ENCODE data around the gene PDCD1.
"Not testable (repeated sequence)": the region's sequence is repeated elsewhere in the genome, so short reads cannot be mapped to it uniquely, and the experiment has no call there.

Gene PDCD1

DNA sequence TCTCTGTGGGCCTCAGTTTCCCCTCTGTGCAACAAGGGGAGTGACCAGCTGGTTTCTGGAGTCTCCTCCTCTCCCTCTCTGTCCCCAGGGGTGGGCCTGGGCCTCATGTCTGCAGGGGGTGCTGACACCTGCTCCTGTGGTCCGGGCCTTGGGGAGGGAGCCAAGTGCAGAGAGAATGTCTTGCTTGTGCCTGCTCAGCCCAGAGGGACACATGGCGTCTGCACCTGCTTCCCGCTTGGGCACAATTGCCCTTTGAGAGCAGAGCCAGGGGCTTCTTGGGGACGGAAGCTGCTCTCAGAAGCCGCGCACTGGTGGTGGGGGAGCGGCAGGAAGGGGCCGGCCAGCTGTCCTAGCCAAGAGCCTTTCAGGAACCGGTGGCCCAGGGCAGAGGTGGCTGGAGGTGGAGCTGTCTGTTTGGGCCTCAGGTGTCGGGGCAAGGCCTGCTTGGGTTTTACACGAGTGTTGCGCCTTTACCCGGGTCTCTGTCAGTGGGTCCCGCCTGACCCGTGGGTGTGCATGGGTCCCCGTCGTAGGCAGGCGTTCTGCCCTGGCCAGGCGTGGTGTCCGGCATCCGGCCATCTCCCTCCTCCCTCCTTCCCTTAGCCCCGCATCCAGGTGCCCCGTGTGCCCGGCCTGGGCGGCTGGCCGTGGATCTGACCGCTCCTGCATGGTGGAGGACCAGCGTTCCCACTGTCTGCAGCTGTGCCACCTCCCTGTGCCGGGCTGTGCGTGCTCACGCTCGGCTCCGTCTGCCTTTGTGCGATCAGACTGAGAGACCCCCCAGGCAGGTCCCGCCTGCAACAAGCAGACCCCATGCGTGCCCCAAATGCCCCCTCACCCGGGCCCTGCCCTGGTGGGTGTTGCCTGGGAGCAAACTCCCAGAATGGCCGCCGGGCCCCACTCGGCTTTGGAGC lies 45.7 kb downstream of the PDCD1 start:
- no peak for DNase-seq

DNA sequence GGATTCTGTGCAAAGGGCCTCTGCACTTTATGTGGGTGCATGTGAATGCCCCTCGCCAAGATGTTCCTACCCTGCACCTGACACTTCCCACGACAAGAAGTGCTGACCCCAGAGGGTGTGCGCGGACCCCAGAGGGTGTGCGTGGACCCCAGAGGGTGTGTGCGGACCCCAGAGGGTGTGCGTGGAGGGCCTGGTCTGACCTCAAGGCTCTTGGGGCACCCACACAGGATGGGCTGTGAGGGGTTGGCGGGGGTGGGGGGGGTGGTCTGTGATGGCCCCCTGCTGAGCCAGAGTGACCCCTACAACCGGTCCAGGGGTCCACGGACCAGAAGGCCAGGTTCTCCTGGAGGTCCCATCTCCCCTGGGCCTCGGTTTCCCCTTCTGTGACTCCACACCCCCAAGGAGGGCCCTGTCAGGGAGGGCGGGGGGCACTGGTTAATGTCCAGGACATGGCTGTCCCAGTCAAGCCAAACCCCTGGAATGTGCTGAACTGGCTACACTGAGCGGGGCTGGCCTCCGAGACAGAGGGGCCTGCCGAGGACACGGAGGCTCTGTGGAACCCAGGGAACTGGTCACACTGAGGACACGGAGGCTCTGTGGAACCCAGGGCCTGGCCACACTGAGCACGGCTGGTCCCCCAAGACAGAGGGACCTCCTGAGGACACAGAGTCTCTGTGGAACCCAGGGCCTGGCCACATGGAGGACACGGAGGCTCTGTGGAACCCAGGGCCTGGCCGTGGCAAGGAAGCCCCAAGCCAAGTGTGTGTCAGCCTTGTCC lies 46.6 kb downstream of the PDCD1 start:
- DNase-seq: no peak

DNA sequence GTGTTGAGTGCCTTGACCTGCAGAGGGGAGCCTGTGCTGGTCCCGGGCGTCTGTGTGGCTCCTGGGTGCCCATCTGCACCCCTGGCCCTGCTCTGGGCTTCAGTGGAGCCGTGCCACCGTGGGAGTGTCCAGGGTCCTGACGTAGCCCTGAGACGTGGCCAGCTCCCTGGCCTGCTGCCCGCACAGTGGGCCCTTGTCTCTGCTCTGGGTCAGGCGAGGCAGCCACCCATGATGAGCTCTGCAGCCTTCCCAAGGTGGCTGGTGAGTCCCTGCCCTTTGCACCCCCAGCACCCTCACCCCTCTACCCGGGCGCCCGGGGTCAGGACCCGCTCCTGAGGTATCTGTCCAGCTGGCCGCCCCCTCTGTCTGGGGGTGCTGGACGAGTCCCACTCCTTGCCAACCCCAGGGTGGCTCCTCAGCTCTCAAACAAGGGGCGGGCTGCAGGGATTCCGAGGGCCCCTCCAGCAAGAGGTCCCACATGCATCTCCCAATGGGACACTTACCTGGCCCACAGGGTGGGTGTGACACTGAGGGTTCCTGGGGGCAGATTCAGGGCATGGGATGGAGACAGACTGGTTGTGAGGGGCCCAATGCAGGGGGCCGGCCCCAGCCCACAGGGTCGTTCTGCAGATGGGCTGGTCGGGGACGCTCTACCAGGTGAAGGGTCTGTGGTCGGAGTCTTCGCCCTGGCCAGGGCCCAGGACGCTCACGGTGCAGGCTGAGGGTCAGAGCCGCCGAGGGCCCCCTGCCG lies 47.3 kb downstream of the PDCD1 start:
- no peak for DNase-seq

DNA sequence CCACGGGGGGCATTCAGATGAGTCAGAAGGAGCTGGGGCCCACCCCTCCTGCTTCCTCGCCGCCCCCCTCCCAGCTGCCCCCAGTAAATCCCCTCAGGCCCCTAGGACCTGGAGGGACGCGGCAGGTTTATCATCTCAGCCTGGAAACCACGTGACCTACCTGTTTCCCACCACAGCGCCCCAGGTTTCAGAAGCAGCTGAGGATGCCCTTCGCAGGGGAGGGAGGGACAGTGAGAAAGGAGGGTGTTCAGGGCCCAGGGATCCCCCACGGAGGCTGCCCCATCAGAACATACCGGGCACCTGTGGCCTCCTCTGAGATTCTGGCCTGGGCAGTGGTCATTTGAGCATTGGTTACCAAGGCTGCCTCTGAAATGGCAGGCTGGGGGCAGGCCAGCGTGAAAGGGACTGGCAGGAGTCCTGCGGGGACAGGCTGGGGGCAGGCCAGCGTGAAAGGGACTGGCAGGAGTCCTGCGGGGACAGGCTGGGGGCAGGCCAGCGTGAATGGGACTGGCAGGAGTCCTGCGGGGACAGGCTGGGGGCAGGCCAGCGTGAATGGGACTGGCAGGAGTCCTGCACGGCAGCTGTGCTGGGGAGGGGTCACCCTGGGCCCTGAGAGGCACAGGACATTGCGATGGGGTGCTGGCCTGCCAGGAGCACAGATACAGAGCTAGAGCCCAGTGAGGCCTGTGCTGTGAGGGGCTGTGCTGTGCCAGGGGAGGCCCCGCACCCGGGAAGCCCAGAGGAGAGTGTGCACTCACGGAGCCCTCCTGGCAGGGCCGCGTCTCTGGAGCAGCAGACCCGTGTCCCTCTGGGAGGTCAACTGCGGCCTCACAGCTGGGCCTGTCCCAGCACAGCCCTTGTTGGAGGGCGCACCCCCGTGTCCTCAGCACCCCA lies 48.1 kb downstream of the PDCD1 start:
- DNase-seq: no peak

DNA sequence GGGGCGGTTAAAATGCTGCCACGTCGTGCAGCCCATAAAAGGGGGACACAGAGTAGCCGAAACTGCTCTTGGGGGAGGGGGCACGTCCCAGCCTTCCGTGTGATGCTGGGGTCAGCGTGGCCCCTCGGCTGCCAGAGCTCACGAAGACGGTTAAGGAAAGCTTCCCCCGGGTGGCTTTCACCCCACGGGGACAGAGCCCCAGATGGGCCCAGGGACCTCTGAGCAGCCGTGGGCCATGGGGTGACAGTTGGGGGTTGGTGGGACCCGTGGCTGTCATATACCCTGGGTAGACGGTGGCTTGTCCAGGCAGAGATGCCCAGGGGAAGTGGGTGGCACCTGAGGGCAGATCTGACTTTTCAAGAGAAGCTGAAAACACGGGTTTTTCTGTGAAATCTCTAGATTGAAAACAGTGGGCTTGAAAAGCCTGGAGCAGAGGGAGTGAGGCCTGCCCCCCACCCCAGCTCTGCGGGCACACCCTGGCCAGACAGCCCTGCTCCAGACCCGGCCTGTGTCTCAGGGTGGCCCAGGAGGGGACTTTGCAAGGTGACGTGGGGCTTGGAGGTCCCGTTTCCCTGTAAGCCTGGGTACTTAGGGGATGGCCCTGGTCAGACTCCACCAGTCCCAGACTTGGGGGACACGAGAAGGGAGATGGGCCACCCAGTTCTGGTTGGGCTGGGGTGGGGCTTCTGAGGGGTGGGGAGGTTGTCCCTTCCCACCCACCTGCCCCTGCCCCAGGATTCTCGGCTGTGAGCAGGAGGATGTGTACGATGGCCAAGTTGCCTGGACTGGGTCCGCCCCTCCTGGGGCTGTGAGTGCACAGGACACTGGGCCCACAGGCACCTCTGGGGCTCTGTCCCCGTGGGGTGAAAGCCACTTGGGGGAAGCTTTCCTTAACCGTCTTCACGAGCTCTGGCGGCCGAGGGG lies 49.0 kb downstream of the PDCD1 start:
- no peak for DNase-seq

DNA sequence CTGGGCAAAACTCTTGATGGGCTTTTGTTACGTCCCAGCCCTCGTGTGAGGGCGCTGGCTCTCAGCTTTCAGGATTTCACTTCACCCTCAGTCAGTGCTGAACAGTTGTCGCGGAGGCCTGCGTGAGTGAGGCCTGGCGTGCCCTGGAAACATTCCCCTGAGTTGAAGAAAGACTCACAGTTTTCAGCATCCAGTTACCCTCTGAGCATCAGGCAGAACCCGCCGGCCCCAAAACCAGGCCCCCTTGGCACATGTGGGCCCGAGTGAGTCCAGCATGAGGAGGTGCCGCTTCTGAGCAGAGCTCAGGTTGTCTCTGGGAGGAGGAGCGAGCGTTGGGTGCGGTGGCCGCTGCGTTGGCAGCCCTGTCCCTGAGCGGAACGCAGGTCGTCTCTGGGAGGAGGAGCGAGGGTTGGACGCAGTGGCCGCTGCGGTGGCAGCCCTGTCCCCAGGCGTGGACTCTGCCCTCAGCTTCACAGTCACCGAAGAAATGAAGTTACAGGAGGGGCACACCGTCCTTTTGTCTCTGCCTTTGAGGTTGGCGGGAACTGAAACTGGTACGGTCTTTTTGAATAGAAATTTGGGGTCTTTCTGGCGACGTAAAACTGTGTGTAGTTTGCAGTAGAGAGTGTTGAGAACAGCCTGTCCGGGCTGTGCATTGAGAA lies 49.8 kb downstream of the PDCD1 start, which contains the start of gene NEU4:
NEU4 (plus strand) TSS at position 473 of the 662 bp plus-strand sequence. CDS start 5,292 bp downstream, outside the sequence.
- no peak for DNase-seq

DNA sequence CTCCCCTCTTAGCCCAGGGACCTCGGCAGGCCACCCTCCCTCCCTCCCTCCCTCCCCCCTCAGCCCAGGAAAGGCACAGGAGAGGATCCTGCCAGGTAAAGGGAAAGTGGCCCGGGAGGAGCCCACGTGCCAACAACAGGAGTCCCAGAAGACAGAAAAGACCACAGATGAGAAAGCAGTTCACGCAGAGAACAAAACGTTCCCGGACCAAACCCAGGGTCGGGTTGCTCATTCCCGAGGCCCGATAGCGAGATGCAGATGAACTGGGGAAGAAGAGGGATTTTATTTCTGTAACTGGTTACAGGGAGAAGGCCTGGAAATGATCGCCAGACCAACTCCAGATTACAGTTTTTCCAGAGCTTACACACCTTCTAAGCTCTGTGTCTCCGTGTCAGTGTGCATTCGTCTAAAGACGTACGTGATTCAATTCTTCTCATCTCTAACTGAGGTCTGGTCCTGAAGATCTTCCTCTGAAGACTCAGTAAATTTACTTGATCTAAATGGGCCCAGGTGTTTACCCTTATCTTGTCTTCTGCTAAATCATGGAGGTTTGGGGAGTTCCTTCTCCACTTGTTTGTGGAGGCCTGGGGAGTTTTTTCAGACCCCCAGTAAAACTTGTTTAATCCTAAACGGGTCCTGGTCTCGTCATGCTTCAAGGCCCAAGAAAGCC lies 50.5 kb downstream of the PDCD1 start:
- peak; percentile 76 for DNase-seq

DNA sequence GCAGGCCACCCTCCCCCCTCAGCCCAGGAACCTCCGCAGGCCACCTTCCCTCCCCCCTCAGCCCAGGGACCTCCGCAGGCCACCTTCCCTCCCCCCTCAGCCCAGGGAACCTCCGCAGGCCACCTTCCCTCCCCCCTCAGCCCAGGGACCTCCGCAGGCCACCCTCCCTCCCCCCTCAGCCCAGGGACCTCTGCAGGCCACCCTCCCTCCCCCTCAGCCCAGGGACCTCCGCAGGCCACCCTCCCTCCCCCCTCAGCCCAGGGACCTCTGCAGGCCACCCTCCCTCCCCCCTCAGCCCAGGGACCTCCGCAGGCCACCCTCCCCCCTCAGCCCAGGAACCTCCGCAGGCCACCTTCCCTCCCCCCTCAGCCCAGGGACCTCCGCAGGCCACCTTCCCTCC lies 52.5 kb downstream of the PDCD1 start:
- not testable (repeated sequence) for DNase-seq

DNA sequence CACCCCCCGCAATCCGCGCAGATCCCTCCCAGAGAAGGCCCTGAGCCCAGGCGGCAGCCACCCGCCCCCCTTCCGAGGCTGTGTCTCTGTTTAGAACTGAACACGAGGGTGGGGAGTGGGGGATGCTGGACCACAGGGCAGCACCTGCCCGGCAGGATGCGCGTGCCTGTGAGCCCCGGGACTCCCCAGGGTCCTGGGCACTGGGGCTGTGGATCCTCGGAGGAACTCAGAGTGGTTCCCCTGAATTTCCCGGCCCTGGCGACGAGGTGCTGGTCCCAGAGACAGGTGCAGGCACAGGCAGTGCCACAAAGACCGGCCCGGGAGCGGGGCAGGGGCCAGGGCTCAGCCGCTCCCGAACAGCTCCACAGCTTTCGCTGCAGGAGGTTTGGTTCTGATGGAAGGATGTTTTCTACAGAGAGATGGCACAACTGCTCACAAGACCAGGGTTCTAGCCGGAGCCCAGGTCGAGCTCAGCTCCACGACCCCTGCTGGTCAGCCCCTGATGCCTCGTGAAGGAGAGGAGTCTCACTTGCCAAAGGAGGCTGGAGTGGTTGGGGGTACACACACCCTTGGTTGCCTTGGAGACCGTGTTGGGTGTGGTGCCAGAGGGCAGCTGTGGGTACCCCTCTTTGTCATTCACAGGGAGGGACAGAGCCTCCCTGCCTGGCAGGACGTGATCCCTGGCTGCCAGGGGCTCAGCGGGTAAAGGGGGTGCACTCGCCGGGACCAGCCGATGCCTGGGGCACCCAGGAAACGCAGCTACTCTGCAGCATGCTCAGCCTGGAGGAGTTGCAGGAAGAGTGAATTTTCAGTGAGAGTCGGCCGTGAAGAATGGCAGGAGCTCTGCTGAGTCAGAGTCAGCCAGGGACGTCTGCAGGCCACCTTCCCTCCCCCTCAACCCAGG lies 54.1 kb downstream of the PDCD1 start:
- no peak for DNase-seq

DNA sequence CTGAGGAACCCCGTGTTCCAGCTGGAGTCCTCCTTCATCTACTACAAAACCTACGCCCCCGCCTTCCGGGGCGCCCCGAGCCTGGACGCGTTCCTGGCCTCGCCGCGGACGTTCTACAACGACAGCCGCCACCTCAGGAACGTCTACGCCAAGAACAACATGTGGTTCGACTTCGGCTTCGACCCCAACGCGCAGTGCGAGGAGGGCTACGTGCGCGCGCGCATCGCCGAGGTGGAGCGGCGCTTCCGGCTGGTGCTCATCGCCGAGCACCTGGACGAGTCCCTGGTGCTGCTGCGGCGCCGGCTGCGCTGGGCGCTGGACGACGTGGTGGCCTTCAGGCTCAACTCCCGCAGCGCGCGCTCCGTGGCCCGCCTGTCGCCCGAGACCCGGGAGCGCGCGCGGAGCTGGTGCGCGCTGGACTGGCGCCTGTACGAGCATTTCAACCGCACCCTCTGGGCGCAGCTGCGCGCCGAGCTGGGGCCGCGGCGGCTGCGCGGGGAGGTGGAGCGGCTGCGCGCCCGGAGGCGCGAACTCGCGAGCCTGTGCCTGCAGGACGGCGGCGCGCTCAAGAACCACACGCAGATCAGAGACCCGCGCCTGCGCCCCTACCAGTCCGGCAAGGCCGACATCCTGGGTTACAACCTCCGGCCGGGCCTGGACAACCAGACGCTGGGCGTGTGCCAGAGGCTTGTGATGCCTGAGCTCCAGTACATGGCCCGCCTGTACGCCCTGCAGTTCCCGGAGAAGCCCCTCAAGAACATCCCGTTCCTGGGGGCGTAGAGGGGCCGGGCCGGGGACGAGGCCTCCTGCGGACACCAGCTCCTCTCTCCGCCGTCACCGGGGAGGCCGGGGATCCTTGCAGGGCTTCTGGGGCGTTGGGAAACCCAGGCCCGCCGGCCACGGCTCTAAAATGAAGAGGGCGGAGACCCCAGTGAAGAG lies 55.0 kb downstream of the PDCD1 start:
- DNase-seq: peak; percentile 90

DNA sequence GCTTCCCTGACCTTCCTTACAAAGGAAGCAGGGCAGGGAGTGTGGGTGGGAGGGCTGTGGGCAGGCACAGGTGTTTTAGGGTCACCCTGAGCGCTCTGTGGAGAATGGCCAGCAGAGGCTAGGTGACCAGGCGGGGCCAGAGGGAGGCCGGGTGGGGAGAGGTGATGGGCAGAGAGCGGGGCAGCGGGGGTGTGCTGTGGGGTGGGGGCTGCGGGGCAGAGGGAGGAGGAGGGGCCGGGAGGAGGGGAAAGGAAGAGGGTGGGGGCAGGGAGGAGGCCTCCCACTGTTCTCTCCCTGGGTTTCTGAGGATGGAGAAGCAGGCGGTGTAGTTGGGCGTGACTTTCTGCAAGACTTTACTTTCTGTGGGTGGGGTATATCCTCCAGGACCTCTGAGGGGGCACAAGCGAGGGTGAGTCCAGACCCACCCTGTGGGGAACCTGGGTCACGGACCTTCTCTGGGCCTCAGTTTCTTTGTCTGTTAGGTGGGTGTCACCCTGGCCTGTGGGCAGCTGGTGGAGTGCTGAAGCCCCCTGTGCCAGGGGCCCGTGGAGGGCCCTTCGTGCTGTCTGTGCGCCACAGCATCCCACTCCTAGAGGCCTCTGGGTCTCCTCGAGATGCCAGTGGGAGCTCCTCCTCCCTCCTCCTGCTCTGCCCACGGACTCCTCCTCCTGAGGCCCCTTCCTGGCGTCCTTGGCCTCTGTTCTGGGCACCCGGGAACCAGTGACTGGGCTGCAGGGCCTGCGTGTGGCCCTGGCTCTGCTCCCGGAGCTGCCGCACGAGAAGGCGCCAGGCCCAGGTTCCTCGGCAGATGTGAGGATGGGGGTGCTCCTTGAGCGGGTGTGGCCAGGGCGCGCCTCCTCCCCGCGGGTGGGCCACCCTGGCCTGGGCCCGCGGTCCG lies 56.0 kb downstream of the PDCD1 start:
- no peak for DNase-seq

DNA sequence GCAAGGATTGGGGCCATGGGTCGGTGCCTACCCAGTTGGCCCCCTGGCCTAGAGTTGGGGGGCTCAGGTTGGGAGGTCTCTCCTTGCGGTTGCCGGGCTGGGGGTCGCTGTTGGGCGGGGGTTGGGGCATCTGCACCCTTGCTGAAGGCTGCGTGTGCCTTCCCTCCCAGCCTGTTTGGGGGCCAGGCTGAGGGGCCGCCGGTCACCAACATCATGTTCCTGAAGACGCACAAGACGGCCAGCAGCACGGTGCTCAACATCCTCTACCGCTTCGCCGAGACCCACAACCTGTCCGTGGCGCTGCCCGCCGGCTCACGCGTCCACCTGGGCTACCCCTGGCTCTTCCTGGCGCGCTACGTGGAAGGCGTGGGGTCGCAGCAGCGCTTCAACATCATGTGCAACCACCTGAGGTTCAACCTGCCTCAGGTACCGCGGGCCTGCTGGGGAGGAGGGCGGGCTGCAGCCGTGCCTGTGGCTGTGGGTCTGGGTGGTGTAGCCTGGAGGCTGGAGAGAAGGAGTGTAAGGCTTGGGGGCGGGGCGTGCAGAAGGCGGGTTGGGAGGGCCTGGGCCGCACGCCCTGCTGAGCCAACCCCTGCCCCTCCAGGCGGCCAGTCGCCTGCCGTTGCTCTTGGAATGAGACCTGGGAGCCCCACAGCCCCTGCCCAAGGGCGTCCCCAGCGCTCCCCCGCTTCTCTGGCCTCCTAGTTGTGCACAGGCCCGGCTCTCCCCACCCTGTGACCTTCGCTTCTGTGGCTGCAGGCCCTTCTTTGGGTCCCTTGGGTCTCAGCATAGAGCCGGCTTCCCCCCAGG lies 56.9 kb downstream of the PDCD1 start:
- DNase-seq: no peak

DNA sequence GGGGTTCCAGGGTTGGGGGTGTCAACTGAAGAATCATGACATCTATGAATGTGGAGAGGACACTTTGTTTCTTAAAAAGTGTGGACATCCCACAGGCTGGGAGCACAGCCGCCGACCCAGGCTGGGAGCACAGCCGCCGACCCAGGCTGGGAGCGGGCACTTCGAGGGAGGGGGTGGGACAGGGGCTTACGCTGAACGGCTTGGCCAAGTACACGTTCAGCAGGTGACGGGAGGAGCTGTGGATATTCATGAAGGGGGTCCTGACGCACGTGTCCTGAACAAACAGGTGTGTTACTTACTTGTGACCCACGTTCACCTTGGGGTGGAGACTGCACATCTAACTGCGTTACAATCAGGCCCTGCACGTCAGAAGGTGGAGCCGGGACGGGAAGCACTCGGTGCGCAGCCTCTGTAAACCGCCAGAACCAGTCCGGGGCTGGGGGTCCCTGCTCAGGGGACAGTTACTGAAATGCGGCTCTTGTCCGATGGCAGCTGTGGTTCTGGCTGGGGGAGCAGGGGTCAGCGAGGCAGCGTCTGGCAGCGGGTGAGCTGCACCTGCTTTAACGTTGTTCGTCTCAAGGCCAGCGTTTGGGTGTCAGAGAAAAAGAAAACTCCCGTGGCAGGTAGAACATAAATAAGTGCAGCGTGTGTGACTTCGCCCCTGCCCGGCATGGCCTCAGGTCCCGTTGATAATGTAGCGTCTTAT lies 58.3 kb downstream of the PDCD1 start:
- DNase-seq: not testable (repeated sequence)

All from right kidney (tissue), 1 donor.